ENCODE data around the gene BHLHA15.

- no peak for TF ChIP-seq CTCF (IDR thresholded peaks at IDR 0.05)
- TF ChIP-seq EP300 (IDR thresholded peaks at IDR 0.05), result no peak
Observed at GRCh38 chr7:98180751-98181150, 30.5 kb upstream of the BHLHA15 start.
